IPS-15b (cell line): Measurements from ENCODE around the gene ARHGEF37.
"Not testable (repeated sequence)": the region's sequence is repeated elsewhere in the genome, so short reads cannot be mapped to it uniquely, and the experiment has no call there.

ENCODE experiments used
- H3K27me3 ChIP-seq: one replicate; pipeline ENCODE4 v1.6.1; 2013; ENCODE audit warnings: low read length; ENCODE audit not compliant: control insufficient read depth, insufficient read depth
- H3K36me3 ChIP-seq: one replicate; pipeline ENCODE4 v1.6.1; 2013; ENCODE audit warnings: low read length; ENCODE audit not compliant: control insufficient read depth, insufficient read depth
- H3K4me1 ChIP-seq: one replicate; pipeline ENCODE4 v1.6.1; 2013; ENCODE audit warnings: mild to moderate bottlenecking, low read length; ENCODE audit not compliant: control insufficient read depth, insufficient read depth
- H3K4me3 ChIP-seq: one replicate; pipeline ENCODE4 v1.5.1; 2013; ENCODE audit warnings: low read depth, low read length
- H3K9ac ChIP-seq: one replicate; pipeline ENCODE4 v1.6.1; 2013; ENCODE audit warnings: low read depth, mild to moderate bottlenecking, low read length
- H3K9me3 ChIP-seq: one replicate; pipeline ENCODE4 v1.6.1; 2013; ENCODE audit warnings: mild to moderate bottlenecking, low read length; ENCODE audit not compliant: control insufficient read depth, insufficient read depth

Gene ARHGEF37

DNA sequence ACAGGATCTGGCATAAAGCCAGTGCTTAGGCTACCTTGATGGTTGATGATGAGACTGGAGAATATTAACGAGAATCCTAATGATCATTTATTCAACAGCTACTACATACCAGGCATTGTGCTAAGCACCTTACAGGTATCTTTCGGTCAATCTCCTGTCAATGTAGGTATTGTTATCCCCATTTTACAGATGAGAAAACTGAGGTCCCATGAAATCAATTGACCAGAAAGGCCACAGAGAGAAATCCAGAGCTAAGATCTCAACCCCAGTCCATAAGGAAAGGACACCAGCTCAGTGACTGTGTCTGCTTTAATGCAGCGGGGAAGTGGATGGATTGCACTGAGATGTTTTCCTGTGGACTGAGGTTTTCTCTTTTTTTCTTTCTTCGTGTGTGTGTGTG is 63.3 kb downstream of the ARHGEF37 start:
- no peaks in the 10 kb centered on the region for H3K27me3 ChIP-seq
- no peak overlapping the region for H3K9ac ChIP-seq
- H3K36me3 ChIP-seq: no peaks in the 10 kb centered on the region
- H3K9me3 ChIP-seq: no peaks in the 10 kb centered on the region
- H3K4me3 ChIP-seq: no peak overlapping the region
- H3K4me1 ChIP-seq: no peaks in the 10 kb centered on the region

DNA sequence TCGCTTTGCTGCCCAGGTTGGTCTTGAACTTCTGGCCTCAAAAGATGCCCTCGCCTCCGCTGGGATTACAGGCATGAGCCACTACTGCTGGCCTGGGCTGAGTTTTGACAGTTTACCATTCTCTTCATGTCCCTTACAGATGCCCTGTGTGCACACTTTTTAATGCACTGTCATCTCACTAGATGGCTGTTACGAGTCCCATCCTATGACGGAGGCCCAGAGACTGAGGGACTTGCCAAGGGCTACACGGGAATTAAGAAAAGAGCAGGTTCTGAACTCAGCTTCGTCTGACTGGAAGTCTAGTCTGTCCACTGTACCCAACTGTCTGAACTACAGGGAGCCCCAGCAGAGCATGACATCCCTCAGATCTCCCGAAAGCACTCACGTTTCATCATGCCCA is 63.9 kb downstream of the ARHGEF37 start:
- Histone ChIP-seq H3K9ac (no peak overlapping the region), H3K4me1 (no peaks in the 10 kb centered on the region), H3K36me3 (no peaks in the 10 kb centered on the region), H3K27me3 (no peaks in the 10 kb centered on the region), H3K4me3 (no peak overlapping the region), H3K9me3 (no peaks in the 10 kb centered on the region)

DNA sequence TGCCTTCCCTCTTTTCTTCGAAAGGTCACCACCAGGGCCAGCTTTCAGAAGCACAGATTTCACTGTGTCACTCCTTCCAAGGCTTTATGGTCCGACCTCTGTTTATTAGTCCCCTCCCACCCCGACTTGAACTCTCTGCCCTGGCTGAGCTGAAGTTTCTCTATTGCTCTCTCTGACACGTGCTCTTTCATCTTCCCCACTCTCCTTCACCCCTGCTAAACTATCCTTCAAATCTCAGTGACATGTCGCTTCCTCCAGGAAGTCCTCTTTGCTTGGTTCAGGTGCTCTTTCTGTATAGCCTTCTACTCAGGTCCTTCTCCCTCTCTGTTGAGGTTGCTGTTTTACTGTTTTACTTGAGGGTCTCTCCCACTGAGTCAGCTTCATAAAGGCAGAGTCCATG is 64.4 kb downstream of the ARHGEF37 start:
- Histone ChIP-seq H3K9ac (no peak overlapping the region), H3K4me3 (no peak overlapping the region), H3K9me3 (no peaks in the 10 kb centered on the region), H3K4me1 (no peaks in the 10 kb centered on the region), H3K36me3 (no peaks in the 10 kb centered on the region), H3K27me3 (no peaks in the 10 kb centered on the region)

DNA sequence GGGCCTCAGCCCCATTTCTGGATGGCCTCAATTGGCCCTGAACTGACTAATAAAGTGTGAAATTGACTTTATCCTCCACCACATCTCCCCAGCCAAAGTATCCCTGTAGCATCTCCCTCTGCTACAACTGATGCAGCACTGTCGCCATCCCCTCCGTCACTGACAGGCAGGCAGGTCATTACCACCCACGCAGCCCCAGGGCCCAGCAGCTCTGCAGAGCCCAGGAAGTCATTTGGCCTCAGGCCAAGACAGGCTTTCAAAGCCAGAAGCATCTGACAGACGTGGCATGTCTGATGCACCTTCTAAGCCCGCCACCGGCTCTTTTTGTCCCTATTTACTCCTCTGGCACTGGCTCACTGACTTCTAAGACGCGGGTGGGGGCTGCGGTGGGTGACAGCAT is 65.3 kb downstream of the ARHGEF37 start:
- Histone ChIP-seq H3K9ac (no peak overlapping the region), H3K4me1 (no peaks in the 10 kb centered on the region), H3K4me3 (no peak overlapping the region), H3K27me3 (no peaks in the 10 kb centered on the region), H3K9me3 (no peaks in the 10 kb centered on the region), H3K36me3 (no peaks in the 10 kb centered on the region)

DNA sequence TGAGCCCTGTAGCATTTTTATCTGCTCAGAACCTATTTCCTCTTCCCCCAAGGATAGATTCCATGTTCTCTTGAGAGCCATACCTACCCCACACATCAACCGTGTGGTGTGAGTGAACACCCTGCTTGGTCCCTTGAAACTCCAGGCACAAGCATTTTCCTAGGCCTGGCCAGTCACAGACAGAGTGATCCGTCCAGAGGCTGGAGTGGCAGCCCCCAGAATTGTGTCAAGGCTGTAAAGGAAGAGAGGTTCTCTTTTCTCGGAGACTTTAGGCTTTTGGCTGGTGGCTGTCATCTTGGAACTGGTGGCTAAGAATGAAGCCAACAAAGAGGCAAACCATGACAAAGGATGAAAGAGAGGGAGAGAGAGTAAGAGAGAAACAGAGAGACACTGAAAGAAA is 66.0 kb downstream of the ARHGEF37 start:
- H3K4me1 ChIP-seq: no peaks in the 10 kb centered on the region
- no peaks in the 10 kb centered on the region for H3K36me3 ChIP-seq
- no peak overlapping the region for H3K4me3 ChIP-seq
- no peaks in the 10 kb centered on the region for H3K27me3 ChIP-seq
- H3K9me3 ChIP-seq: no peaks in the 10 kb centered on the region
- no peak overlapping the region for H3K9ac ChIP-seq

GRCh38 chr5:149648464-149649393 is 67.4 kb downstream of the ARHGEF37 start:
- not testable (repeated sequence) for H3K9ac ChIP-seq, H3K4me1 ChIP-seq, H3K4me3 ChIP-seq, H3K36me3 ChIP-seq, H3K27me3 ChIP-seq, H3K9me3 ChIP-seq

DNA sequence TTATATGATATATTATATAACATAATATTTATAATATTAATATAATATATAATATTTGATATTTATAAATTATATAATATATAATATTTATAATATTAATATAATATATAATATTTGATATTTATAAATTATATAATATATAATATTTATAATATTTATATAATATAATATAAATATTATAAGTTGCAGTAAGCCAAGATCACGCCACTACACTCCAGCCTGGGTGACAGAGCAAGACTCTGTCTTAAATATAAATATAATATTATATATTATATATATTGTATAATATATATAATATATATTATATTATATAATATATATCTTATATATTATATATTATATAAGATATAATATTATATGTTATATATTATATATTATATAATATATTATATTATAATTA is 68.4 kb downstream of the ARHGEF37 start:
- H3K27me3 ChIP-seq, H3K9me3 ChIP-seq, H3K9ac ChIP-seq, H3K4me1 ChIP-seq, H3K4me3 ChIP-seq, H3K36me3 ChIP-seq: not testable (repeated sequence)

DNA sequence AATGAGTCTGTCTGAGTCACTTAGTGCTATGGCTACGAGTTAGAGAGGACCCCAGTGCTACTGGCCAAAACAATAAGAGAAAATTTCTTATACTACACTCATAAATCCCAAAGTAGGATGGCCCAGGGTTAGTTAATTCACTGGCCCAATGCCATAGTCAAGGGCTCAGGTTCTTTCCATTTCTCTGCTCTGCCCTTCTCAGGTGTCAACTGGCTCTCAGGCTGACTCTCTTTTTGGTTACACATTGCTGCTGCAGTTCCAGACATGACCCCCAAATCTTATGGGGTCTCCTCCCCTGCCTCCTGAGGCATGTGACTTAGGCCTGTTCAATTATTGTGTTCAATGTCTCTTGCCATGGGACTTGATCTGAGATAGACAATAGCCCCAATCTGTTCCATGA is 70.4 kb downstream of the ARHGEF37 start:
- Histone ChIP-seq H3K27me3 (no peaks in the 10 kb centered on the region), H3K9ac (no peak overlapping the region), H3K9me3 (no peaks in the 10 kb centered on the region), H3K4me3 (no peak overlapping the region), H3K4me1 (no peaks in the 10 kb centered on the region), H3K36me3 (no peaks in the 10 kb centered on the region)

- Histone ChIP-seq H3K4me1 (no peaks in the 10 kb centered on the region), H3K4me3 (no peak overlapping the region), H3K27me3 (no peaks in the 10 kb centered on the region), H3K9ac (no peak overlapping the region), H3K36me3 (no peaks in the 10 kb centered on the region), H3K9me3 (no peaks in the 10 kb centered on the region)
Observed at GRCh38 chr5:149652697-149653096, 71.4 kb downstream of the ARHGEF37 start.

DNA sequence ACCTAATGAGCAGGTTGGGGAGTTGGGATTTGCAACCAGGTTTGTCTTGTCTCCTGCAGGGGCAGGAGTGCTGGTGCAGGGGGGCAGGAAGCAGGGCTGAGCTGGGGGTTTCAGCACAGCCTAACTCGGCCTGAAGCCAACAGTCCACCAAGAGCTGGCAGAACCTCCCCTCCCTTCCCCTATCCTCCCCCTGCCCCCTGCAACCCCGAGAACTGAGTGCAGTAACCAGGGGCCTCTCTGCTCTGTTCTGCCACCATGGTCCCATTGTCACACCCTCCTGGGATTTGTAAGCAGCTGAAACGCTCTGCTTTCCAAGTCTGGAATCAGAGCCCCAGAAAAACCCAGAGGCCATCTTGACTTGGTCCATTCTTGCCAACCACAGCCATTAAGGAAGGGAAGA is 72.9 kb downstream of the ARHGEF37 start:
- Histone ChIP-seq H3K4me1 (no peaks in the 10 kb centered on the region), H3K27me3 (no peaks in the 10 kb centered on the region), H3K9me3 (no peaks in the 10 kb centered on the region), H3K4me3 (no peak overlapping the region), H3K9ac (no peak overlapping the region), H3K36me3 (no peaks in the 10 kb centered on the region)

GRCh38 chr5:149654883-149655505 is 73.7 kb downstream of the ARHGEF37 start:
- H3K9me3 ChIP-seq: no peaks in the 10 kb centered on the region
- H3K9ac ChIP-seq: no peak overlapping the region
- no peaks in the 10 kb centered on the region for H3K4me1 ChIP-seq

GRCh38 chr5:149656576-149657182 is 75.4 kb downstream of the ARHGEF37 start:
- Histone ChIP-seq H3K27me3 (no peaks in the 10 kb centered on the region), H3K4me3 (no peak overlapping the region), H3K36me3 (no peaks in the 10 kb centered on the region), H3K4me1 (no peaks in the 10 kb centered on the region), H3K9me3 (no peaks in the 10 kb centered on the region), H3K9ac (no peak overlapping the region)

More at GRCh38 chr5:149654883-149655505, 73.7 kb downstream of the ARHGEF37 start:
- no peaks in the 10 kb centered on the region for H3K27me3 ChIP-seq
- H3K4me3 ChIP-seq: no peak overlapping the region
- H3K36me3 ChIP-seq: no peaks in the 10 kb centered on the region
